Skeletal muscle satellite cell (primary cell): ENCODE measurements around the gene RHBDD1.

Experiments
- H3K27me3 ChIP-seq: 2 replicates; pipeline ENCODE4 v1.7.0; 2013; ENCODE audit warnings: low read length; ENCODE audit not compliant: control insufficient read depth, insufficient read depth
- H3K36me3 ChIP-seq: 2 replicates; pipeline ENCODE4 v1.7.0; 2013; ENCODE audit warnings: mild to moderate bottlenecking, control low read depth, low read length; ENCODE audit not compliant: insufficient read depth
- H3K4me1 ChIP-seq: 2 replicates; pipeline ENCODE4 v1.7.0; 2013; ENCODE audit warnings: low read length; ENCODE audit not compliant: control insufficient read depth, insufficient read depth
- H3K4me2 ChIP-seq: 2 replicates; pipeline ENCODE4 v1.7.0; 2013; ENCODE audit warnings: mild to moderate bottlenecking, low read length
- H3K4me3 ChIP-seq: 2 replicates; pipeline ENCODE4 v1.7.0; 2013; ENCODE audit warnings: low read length
- H3K9ac ChIP-seq: 2 replicates; pipeline ENCODE4 v1.7.0; 2013; ENCODE audit warnings: mild to moderate bottlenecking, low read depth, low read length, moderate library complexity
- H3K9me3 ChIP-seq: replicated peaks from 2 replicates; pipeline ENCODE4 v1.7.0; 2013; ENCODE audit warnings: mild to moderate bottlenecking, control low read depth, low read length

RHBDD1 gene

DNA sequence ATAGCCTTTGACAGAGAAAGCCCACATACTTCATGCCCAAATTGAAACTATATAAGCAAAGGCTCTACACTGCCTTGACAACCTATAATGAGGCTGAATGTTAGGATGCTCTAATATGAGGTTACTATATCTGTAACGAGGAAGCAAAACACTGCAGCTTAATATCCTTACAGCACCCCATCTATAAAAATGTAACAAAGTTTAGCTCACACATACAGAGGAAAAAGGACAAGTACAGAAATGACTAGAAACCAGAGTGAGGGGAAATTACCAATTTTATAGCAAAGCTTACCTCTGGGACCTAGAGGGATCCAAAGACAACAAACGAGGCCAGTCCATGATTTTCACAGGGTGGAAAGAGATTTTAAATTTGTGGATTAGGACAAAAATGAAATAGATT, 189.7 kb downstream of the RHBDD1 start:
- Histone ChIP-seq H3K4me3 (no peak overlapping the region), H3K4me1 (no peaks in the 10 kb centered on the region), H3K9ac (no peak overlapping the region), H3K27me3 (no peaks in the 10 kb centered on the region), H3K36me3 (no peaks in the 10 kb centered on the region), H3K4me2 (no peak overlapping the region), H3K9me3 (no peaks in the 10 kb centered on the region)

DNA sequence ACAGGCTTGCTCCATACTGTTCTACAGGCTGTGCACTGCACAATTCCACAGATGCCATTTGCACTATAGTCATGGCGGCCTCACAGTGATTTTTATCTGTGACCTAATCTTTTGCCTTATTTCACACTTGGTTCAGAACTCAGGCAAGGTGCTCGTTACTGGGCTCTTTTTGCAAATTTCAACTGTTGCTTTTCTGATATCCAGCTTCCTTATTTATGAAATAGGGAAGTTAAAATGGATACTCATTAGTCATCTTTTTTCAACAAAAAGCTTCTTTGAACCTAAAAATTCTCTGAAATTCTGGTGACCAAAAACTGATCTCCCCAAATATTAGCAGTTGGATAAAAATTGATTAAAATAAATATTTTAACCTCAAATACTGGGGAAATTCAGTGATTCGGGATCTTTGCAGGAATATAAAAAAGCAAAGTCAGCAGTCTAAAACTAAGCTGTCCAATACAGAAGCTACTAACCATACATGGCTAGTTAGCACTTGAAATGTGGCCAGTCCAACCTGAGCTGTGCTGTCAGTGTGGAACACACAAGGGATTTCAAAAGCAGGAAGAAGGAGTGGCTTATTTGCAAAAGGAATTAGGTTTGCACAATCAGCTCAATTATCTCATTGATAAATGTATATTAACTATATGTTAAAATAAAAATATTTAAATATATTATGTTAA, 193.7 kb downstream of the RHBDD1 start:
- no peaks in the 10 kb centered on the region for H3K9me3 ChIP-seq
- no peaks in the 10 kb centered on the region for H3K36me3 ChIP-seq
- H3K9ac ChIP-seq = no peak overlapping the region
- no peaks in the 10 kb centered on the region for H3K4me1 ChIP-seq
- H3K27me3 ChIP-seq = no peaks in the 10 kb centered on the region
- H3K4me3 ChIP-seq = no peak overlapping the region
- no peak overlapping the region for H3K4me2 ChIP-seq

DNA sequence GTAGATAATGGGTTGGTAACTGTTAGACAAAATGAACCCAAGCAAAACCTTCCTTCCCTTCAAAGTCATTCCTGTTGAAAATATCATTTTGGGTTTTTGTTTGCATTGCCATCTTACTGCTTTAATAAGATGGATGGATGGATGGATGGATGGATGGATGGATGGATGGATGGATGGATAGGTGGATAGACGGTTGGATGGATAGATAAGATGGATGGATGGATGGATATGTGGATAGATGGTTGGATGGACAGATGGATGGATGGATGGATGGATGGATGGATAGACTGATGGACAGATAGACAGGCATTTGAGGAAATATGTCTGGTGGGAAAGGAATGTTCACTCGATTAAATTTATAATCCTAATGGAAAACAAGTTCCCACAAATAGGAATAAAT, 194.9 kb downstream of the RHBDD1 start:
- no peak overlapping the region for H3K9ac ChIP-seq
- no peaks in the 10 kb centered on the region for H3K4me1 ChIP-seq
- no peaks in the 10 kb centered on the region for H3K36me3 ChIP-seq
- no peak overlapping the region for H3K4me3 ChIP-seq
- H3K4me2 ChIP-seq = no peak overlapping the region
- H3K27me3 ChIP-seq = no peaks in the 10 kb centered on the region
- H3K9me3 ChIP-seq = no peaks in the 10 kb centered on the region

DNA sequence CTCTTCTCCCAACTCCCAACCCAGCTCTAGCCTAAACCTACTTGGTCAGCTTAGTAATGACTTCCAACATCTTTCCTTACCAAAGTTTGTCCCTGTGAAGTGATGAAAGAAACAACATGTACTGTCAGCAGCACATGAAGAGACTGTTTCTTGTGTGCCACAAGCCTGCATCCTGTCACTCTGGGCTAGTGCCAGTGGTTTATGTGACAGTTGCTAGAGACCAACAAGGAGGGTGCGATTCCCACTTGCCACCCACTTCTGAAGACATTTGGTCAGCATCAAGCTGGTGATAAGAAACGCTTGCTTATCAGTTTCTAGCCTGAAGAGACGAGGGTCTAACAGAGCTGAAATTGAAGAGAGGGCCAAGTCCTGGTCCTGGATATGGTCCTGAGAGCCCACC, 195.5 kb downstream of the RHBDD1 start:
- no peaks in the 10 kb centered on the region for H3K9me3 ChIP-seq
- H3K36me3 ChIP-seq = no peaks in the 10 kb centered on the region
- no peak overlapping the region for H3K4me2 ChIP-seq
- H3K4me1 ChIP-seq = no peaks in the 10 kb centered on the region
- no peaks in the 10 kb centered on the region for H3K27me3 ChIP-seq
- no peak overlapping the region for H3K4me3 ChIP-seq
- H3K9ac ChIP-seq = no peak overlapping the region

DNA sequence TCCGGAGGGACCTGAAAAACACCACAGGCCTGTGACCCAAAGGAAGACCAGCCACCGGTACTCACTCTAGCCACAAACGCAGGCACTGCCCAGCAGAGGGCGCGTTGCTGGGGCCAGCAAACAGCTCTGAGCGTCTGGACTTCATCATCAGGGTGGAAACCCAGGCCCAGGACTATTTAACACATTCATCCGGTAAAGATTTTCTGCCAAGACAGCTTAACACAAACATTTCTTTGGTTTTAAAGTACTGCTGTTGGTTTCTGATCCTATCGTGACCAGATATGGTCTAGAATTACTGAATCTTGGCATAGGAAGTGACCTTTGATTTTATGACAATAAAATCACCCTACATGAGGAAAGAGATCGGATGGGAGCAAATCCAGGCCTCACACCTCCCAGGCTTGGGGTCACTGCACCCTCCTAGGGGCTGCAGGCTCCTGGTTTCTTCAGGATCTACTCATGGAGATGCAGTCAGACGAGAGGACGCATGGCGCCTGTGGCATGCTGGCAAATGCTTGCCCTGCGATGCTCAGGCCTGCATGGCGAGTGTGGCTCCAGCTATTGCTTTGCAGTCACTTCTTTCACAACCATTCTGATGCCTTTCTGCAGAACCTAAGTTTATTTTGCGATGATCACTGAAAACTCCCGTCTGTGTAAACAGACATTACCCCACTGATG, 197.8 kb downstream of the RHBDD1 start:
- H3K9me3 ChIP-seq = no peaks in the 10 kb centered on the region
- H3K27me3 ChIP-seq = no peaks in the 10 kb centered on the region
- H3K4me1 ChIP-seq = no peaks in the 10 kb centered on the region
- H3K36me3 ChIP-seq = no peaks in the 10 kb centered on the region
- H3K4me2 ChIP-seq = no peak overlapping the region
- no peak overlapping the region for H3K9ac ChIP-seq
- H3K4me3 ChIP-seq = no peak overlapping the region

DNA sequence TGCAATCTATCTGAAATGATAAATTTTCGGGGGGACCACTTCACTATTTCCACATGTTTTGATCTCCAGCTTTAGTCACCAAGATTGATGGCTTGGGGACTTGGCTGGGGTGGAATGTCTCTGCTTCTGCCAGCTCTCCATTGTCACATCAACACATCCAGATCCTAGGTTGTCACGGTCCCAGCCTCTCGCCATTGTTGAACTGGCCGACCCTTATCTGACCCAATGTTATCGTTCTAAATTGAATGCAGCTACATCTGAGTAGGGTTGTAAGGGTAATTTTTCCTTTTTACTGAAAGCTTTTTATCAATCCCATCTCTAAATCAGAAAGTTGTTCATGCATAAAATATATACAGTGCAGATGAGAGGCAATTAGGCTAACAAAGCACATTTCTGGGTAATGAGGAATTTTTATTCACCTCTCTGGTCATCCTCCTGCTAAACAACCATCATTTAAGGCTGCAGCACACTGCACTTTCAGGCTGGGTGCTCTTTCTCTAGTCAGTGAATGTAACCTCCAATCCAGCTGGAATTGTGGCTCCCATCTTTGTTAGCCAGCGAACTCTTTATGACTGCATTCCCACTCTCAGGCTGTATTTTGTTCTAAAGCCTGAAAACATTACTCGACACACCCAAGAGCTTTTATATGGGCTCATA, 200.0 kb downstream of the RHBDD1 start:
- Histone ChIP-seq H3K4me2 (no peak overlapping the region), H3K9ac (no peak overlapping the region), H3K9me3 (no peaks in the 10 kb centered on the region), H3K4me1 (no peaks in the 10 kb centered on the region), H3K4me3 (no peak overlapping the region), H3K27me3 (no peaks in the 10 kb centered on the region), H3K36me3 (no peaks in the 10 kb centered on the region)

DNA sequence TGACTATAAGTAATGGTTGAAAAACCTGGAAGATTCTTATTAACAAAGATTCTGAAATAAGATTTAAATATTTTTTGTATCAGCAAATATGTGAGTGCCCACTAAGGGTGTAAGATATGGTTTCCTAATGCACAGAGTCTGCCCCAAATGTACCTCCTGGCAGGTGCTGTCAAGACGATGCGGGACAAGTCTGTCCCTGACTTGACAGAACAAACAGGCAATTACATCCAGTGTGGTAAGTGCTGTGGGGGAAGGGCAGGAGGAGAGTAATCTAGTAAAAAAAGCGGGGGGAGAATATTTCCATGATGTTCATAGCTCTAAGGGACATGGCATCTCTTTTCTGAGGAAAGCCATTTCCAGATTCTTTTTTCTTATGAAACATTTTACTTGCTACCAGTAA, 200.7 kb downstream of the RHBDD1 start:
- Histone ChIP-seq H3K27me3 (no peaks in the 10 kb centered on the region), H3K36me3 (no peaks in the 10 kb centered on the region), H3K9me3 (no peaks in the 10 kb centered on the region), H3K4me2 (no peak overlapping the region), H3K9ac (no peak overlapping the region), H3K4me3 (no peak overlapping the region), H3K4me1 (no peaks in the 10 kb centered on the region)

DNA sequence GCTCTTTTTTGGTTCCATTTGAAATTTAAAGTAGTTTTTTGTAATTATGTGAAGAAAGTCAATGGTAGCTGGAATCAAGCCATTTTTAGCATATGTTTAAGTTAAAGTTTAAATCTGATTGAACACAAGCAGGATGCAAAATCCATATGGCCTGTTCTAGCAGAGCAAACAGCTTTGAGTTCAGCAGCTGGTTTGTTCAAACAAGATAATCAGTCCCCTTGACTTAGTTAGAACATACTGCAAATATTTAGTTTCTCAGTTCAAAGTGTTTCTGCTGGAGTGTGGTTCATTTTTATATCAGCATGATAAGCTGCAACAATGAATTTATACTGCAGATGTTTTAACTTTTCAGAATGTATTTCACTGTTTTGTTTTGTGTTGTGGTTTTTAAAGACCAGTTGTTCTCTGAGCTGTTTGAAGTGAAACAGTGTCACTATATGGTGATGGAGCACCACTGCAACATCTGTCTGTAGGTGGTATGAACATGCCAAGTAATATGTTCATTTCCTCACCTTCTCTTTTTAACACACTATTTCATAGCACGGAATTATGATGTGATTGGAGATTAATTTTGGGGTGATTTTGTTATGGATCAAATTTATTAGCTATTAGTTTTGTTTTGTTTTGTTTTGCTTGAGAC, 202.8 kb downstream of the RHBDD1 start:
- Histone ChIP-seq H3K27me3 (no peaks in the 10 kb centered on the region), H3K4me3 (no peak overlapping the region), H3K9ac (no peak overlapping the region)

DNA sequence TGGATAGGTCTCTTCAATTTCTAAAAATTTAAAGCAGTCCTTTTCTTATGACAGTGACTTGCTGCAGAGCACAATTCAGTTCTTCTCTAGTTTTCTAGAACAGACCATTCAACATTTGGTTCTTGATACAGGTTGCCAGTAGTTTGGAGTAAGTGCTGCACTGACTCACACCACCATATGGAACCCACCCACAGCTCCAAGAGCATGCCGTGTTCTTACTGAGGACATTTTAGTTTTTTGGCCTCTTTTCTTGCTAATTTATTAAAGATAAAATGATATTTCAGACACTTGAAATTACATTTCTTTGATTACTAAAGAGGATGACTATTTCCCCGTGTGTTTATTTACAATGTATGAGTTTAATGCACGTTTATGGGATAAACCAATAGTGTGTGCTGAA, 208.1 kb downstream of the RHBDD1 start:
- Histone ChIP-seq H3K27me3 (no peaks in the 10 kb centered on the region), H3K4me2 (no peak overlapping the region), H3K4me3 (no peak overlapping the region), H3K4me1 (no peaks in the 10 kb centered on the region), H3K9me3 (no peaks in the 10 kb centered on the region), H3K36me3 (no peaks in the 10 kb centered on the region), H3K9ac (no peak overlapping the region)

More for the DNA sequence above, 202.8 kb downstream of the RHBDD1 start:
- H3K9me3 ChIP-seq = no peaks in the 10 kb centered on the region
- no peaks in the 10 kb centered on the region for H3K4me1 ChIP-seq
- no peak overlapping the region for H3K4me2 ChIP-seq
- no peaks in the 10 kb centered on the region for H3K36me3 ChIP-seq
